ENCODE results near the gene P2RY6. TPM values are rescaled to one million over a fixed set of nuclear protein-coding genes. Genes with fewer than 3 reads are reported as not detected.

Gene P2RY6
- polyA plus RNA-seq, 1 donor (not counting 4 experiments of a cell fraction or from before 2014, with no cell fraction given), result 0.04 TPM

- Histone ChIP-seq H3K79me2 (ENCODE audit: control insufficient read depth, insufficient read depth, low read length) (no peaks in the 10 kb centered on the region), H3K9me1 (ENCODE audit: control insufficient read depth, extremely low read depth, insufficient read depth, low read length) (no peaks in the 10 kb centered on the region), H3K27ac (ENCODE audit: control insufficient read depth, insufficient read depth, low read length) (no peak overlapping the region), H3K4me1 (ENCODE audit: control insufficient read depth, extremely low read depth, insufficient read depth, low read length) (no peaks in the 10 kb centered on the region), H3K4me3 (ENCODE audit: control insufficient read depth in 2 of 3, extremely low read depth in 1 of 3, insufficient read depth in 2 of 3, low read depth in 1 of 3, low read length in 3 of 3) (no peak overlapping the region), H2AFZ (ENCODE audit: control insufficient read depth, low read length) (no peak overlapping the region), H3K36me3 (ENCODE audit: control insufficient read depth in 2 of 2, extremely low read depth in 1 of 2, insufficient read depth in 2 of 2, low read length in 2 of 2) (no peaks in the 10 kb centered on the region), H4K20me1 (ENCODE audit: control insufficient read depth, extremely low read depth, insufficient read depth, low read length) (no peaks in the 10 kb centered on the region), H3K4me2 (ENCODE audit: control insufficient read depth, extremely low read depth, insufficient read depth, low read depth, low read length) (no peak overlapping the region), H3K27me3 (ENCODE audit: control insufficient read depth, extremely low read depth, insufficient read depth, low read length) (no peaks in the 10 kb centered on the region), H3K9ac (ENCODE audit: control insufficient read depth, extremely low read depth, insufficient read depth, low read length) (no peak overlapping the region), H3K9me3 (ENCODE audit: control insufficient read depth, low read depth, low read length) (no peaks in the 10 kb centered on the region)
- no peak for TF ChIP-seq EZH2 (IDR thresholded peaks at IDR 0.05; ENCODE audit: low read length)
- TF ChIP-seq, protein P1, sequence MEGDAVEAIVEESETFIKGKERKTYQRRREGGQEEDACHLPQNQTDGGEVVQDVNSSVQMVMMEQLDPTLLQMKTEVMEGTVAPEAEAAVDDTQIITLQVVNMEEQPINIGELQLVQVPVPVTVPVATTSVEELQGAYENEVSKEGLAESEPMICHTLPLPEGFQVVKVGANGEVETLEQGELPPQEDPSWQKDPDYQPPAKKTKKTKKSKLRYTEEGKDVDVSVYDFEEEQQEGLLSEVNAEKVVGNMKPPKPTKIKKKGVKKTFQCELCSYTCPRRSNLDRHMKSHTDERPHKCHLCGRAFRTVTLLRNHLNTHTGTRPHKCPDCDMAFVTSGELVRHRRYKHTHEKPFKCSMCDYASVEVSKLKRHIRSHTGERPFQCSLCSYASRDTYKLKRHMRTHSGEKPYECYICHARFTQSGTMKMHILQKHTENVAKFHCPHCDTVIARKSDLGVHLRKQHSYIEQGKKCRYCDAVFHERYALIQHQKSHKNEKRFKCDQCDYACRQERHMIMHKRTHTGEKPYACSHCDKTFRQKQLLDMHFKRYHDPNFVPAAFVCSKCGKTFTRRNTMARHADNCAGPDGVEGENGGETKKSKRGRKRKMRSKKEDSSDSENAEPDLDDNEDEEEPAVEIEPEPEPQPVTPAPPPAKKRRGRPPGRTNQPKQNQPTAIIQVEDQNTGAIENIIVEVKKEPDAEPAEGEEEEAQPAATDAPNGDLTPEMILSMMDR (optimal IDR thresholded peaks at IDR 0.05 in 1 of 3, IDR thresholded peaks at IDR 0.05 in 1 of 3, conservative IDR thresholded peaks at IDR 0.05 in 1 of 3; ENCODE audit: extremely low read depth in 1 of 3, insufficient read depth in 2 of 3, low read length in 3 of 3), result no peak
- dilution Hi-C loops (cut with MboI; ENCODE audit: extremely low pct_ligation_motif_present, low sequenced_read_pairs), result no loop called here
- FAIRE-seq, result no peak
- DNase-seq (ENCODE audit: low read depth, low spot score), result no peak
Measured at GRCh38 chr11:73249304-73249703, 22.8 kb upstream of the P2RY6 start.

GRCh38 chr11:73249853-73250783, 22.0 kb upstream of the P2RY6 start:
- H3K27ac ChIP-seq (ENCODE audit: control insufficient read depth, insufficient read depth, low read length), result no peak overlapping the region
- TF ChIP-seq, protein P1 (optimal IDR thresholded peaks at IDR 0.05 in 1 of 3, IDR thresholded peaks at IDR 0.05 in 1 of 3, conservative IDR thresholded peaks at IDR 0.05 in 1 of 3; ENCODE audit: extremely low read depth in 1 of 3, insufficient read depth in 2 of 3, low read length in 3 of 3), result no peak
- TF ChIP-seq EZH2 (IDR thresholded peaks at IDR 0.05; ENCODE audit: low read length), result no peak
- no peaks in the 10 kb centered on the region for H3K36me3 ChIP-seq (ENCODE audit: control insufficient read depth in 2 of 2, extremely low read depth in 1 of 2, insufficient read depth in 2 of 2, low read length in 2 of 2)
- no peak for DNase-seq (ENCODE audit: low read depth, low spot score)
- H3K9me3 ChIP-seq (ENCODE audit: control insufficient read depth, low read depth, low read length), result no peaks in the 10 kb centered on the region
- no peak overlapping the region for H3K4me2 ChIP-seq (ENCODE audit: control insufficient read depth, extremely low read depth, insufficient read depth, low read depth, low read length)
- no peaks in the 10 kb centered on the region for H4K20me1 ChIP-seq (ENCODE audit: control insufficient read depth, extremely low read depth, insufficient read depth, low read length)
- H3K9ac ChIP-seq (ENCODE audit: control insufficient read depth, extremely low read depth, insufficient read depth, low read length), result no peak overlapping the region
- H3K4me1 ChIP-seq (ENCODE audit: control insufficient read depth, extremely low read depth, insufficient read depth, low read length), result no peaks in the 10 kb centered on the region
- dilution Hi-C loops (cut with MboI; ENCODE audit: extremely low pct_ligation_motif_present, low sequenced_read_pairs), result no loop called here
- H3K79me2 ChIP-seq (ENCODE audit: control insufficient read depth, insufficient read depth, low read length), result no peaks in the 10 kb centered on the region
- no peaks in the 10 kb centered on the region for H3K9me1 ChIP-seq (ENCODE audit: control insufficient read depth, extremely low read depth, insufficient read depth, low read length)
- H3K4me3 ChIP-seq (ENCODE audit: control insufficient read depth in 2 of 3, extremely low read depth in 1 of 3, insufficient read depth in 2 of 3, low read depth in 1 of 3, low read length in 3 of 3), result no peak overlapping the region
- no peak for FAIRE-seq
- H2AFZ ChIP-seq (ENCODE audit: control insufficient read depth, low read length), result no peak overlapping the region
- H3K27me3 ChIP-seq (ENCODE audit: control insufficient read depth, extremely low read depth, insufficient read depth, low read length), result no peaks in the 10 kb centered on the region

Data from keratinocyte (primary cell).